NCI-H2029 treated with DMSO at 0.1 percent for 48 hours (cell line): ENCODE results near the gene NECTIN1.

Experiments
- DNase-seq: peaks from one replicate; lab custom pipeline; 2025; lab: John Stamatoyannopoulos, UW

Gene NECTIN1

GRCh38 chr11:119712459-119713358, 16.3 kb downstream of the NECTIN1 start:
- no peak for DNase-seq

GRCh38 chr11:119712006-119712405, 17.0 kb downstream of the NECTIN1 start:
- DNase-seq, result no peak

GRCh38 chr11:119711476-119711875, 17.5 kb downstream of the NECTIN1 start:
- DNase-seq, result no peak

- DNase-seq, result no peak
These were observed 18.6 kb downstream of the NECTIN1 start for GRCh38 chr11:119710417-119710816.

- DNase-seq, result no peak
These were observed 19.2 kb downstream of the NECTIN1 start for GRCh38 chr11:119709638-119710346.

- DNase-seq, result no peak
These were observed 19.8 kb downstream of the NECTIN1 start for GRCh38 chr11:119709171-119709570.

GRCh38 chr11:119708384-119708783, 20.6 kb downstream of the NECTIN1 start:
- DNase-seq, result no peak

- no peak for DNase-seq
These were observed 22.1 kb downstream of the NECTIN1 start for GRCh38 chr11:119706887-119707286.

DNA sequence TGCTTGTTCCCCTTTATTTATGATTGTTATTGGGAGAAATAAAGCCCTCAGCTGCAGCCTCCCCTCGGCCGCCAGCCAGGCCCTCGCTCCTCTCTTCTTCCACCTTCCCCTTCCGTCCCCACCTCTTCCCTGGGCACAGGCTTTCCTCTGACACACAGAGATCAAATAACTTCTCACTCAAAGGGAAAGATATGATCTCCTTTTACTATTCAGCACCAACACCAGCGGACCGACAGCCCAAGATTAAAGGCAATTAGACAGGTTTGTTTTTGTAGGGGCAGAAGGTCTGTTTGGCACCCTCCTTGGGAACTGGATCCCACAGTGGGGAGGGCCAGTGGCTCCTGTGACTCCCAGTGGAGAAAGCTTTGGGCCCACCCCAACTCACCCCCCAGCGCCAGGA, 23.0 kb downstream of the NECTIN1 start:
- DNase-seq, result no peak

DNA sequence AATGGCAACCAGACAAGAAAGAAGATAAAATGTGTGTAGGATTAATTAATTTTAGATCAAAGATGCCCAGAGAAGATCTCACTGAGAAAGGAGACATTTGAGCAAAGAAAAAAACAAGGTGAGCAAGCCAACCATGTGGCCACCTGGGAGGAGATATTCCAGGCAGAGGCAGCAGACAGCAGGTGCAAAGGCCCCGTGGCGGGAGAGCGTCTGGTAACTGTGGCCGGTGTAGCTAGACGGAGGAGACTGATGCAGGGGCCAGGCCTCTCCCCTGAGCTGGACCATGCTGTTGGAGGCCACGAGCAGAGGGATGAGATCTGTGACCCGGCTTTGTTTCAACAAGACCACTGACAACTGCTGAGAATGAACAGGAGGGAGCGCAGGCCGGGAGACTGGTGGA, 23.6 kb downstream of the NECTIN1 start:
- DNase-seq, result no peak

DNA sequence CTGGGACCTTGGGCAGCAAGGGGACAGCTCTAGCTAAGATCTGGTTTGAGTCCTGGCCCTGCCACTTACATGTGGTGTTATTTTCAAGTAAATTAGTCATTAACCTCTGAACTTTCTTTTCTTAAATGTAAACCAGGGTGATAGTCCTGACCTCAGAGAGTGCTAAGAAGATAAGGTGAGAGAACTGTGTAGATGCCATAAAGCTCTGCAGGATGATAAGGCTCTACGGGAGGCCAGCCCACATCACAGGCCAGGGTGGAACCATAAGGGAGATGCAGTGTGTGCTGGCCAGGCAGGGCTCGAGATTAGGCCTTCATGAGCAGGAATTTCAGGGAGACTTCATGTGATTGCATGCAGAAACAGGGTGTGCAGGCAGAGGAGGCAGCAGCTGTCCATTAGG, 24.2 kb downstream of the NECTIN1 start:
- DNase-seq, result no peak

DNA sequence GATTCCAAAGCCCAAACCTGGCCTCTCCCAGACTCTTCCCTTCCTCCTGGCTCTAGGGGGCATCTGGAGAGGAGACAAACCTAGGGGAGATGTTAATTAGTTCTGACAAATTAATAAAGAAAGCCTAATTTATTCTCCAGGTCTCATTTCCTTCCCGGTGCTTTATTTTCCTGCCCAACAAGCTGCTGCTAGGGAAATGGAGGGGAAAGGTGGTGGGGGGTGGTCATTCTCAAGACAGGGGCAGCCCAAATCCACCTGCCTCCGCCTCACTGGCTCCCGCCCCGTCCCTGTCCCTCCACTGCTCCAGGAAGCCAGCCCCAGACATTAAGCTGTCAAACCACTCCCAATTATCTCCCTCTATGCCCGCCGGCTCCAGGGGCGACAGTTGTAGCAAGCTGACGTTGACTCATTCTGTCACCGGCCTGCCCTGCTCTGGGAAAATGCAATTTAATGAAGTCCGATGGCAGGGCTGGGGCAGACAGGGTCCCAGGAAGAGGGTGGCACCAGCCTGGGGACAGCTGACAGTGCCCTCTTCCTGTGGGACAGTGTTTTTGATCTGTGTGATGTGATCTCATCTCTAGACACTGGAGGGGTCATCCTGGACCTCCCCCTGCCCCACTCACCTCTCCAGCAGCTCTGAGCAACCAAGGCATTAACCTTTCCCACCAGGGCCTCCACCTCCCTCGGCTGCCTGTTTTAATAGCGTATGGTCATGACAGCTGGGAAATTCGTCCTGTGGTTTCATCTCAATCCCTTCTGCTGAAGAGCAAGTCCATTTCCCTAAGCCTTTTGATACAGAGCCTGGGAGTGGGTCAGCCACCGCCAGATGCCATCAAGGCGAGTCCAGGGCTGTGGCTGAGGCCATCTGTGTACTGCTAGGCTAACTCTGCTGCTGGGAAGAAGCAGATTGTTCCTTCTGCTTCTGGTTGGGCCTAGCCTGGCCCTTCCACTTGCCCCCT, 27.1 kb downstream of the NECTIN1 start:
- no peak for DNase-seq

DNA sequence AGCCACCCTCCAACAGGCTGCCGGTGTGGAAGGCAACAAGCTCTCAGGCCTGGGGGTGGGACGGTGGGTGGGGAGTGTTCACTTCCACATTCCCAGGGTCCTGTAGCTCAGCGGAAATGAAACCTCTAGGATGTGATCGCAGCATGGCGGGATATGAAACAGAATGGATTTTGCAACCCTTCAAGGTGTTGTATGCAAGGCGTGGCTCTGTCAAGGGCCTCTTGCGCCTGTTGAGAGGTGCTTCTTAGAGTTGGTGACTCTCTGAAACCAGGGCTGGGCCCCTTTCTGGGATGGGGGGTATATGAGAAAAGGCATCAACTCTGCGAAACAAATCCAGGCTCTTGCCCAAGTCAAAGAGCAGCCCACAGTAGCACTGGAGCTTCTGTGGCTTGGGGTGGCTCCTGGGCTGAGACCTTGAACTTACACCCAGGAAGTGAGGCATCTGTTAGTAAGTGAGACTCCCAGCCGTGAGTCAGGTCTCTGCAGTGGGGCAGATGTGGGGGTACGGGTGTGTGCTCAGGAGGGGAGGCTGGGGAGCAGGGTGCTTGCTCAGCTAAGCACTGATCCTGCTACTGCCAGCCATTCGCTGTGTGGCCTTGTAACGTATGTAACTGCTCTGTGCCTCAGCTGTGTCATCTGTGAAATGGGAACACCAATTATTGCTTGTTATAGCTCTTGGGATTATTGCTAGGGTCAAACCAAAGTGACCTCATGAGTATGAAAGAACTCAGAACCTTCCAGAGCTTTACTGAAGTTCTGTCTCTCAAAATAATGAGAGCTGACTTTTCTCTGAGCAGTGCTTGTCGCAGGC, 28.3 kb downstream of the NECTIN1 start:
- DNase-seq, result no peak

GRCh38 chr11:119700030-119700429, 29.0 kb downstream of the NECTIN1 start:
- DNase-seq, result no peak

DNA sequence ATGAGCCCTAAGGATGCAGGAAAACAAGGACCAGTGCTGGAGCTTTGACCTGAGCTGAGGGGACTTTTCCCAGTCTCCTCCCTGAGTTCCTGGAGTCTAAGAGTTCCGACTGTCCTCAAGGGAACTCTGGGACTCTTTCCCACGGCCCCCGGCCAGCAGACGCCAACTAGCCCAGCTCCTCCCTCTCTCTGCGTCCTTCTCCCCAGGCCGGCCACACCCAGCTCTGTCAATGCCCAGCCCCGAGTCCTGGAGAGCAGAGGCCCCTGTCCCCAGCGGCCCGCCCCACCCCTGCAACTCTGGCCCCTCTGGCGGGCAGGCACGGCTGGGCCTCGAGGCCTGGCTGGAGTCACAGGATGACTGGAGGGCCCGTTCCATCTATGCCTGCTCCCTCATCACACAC, 29.8 kb downstream of the NECTIN1 start:
- no peak for DNase-seq

DNA sequence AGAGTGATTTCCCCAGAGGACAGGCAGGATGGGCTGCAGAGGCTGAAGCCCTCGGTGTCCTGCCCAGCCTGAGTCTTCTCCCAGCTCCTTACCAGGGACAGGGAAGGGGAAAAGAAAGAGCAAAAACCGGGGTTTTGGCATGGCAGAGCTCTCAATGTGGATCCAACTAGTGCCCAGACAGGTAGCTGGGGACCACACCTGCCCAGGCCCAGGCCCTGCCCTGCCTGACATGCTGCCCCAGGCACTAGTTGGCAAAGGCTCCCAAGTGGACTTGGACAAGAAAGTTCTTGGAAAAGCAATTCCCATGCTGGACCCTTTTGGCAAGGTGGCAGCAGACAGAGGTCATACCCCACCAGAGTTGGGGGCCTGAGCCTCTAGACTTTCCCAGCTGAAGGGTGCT, 31.1 kb downstream of the NECTIN1 start:
- DNase-seq, result no peak

DNA sequence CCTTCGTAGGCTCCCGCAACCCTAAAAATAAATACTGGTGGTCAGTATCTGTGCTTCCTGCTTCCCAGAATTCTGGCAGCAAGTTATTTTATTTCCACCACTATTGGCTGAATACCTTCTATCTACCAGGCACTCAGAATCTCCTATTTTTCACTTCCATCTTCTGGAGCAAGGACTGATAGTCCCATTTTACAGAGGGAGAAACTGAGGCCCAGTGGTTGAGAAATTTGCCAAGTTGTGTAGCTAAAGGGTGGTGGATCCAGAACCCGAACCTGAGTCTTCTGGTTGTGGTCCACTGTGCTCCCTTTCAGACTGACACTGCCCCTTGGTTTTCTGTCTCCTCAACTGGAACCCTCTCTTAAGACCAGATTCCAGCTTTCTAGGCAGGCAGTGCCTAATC, 31.6 kb downstream of the NECTIN1 start:
- DNase-seq, result no peak

DNA sequence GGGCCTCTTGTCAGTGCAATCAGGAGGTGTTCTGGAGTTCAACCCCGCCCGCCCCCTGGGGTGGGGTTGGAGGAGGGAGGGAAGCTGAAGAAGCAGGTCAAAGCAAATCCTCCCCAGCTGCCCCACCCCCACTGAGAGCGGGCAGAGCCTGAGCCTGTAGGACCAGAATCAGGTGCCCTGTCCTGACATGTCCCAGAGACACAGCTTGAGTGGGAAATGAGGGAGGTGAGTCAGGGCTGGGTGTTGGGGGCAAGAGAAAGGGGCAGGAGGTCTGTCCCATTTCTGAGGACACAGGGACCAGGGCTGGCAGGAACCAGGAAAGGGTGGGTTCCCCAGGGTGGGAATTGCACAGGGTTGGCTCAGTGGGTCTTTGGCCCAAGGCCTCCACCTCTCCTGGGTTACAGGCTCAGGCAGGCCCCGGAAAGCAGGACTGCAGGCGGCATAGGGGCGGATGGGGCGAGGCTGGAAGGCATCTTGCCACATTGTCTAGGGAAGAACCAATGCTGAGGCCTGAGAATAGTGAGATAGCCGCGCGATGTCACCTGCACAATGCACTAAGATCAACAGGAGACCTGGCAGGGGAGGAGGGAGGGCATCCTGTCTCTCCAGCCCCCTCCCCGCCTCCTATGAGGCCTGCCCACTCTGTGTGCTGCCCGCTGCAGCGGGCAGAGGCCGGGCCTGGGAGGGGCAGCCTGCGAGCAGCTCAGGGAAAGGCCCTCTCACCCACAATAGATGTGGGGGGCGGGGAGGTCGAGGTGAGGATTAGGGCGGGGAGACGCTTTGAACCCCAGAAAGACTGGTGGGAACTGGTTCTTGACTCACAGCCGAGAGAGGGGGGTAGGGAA, 32.4 kb downstream of the NECTIN1 start:
- DNase-seq, result no peak

DNA sequence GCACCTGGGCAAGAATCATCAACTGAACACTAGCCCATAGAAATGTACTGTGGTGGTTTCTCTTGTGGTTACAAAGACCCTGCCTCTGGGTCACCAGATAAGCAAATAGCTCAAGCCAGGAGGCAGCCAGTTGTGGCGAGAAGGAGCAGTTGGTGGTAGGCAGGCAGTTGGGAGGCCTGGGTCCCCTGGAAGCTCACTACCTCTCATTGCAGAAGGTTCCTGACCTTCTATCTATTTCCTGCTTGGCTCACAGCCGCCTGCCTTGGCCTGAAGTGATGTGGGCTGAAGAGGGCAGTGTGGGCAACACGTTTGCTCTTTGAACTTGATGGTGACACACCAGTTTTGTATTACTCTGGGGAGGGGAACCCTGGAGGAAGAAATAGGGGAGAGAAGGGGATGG, 34.7 kb downstream of the NECTIN1 start:
- no peak for DNase-seq

- DNase-seq, result peak; percentile 13
These were observed 35.7 kb downstream of the NECTIN1 start for GRCh38 chr11:119693253-119693815.
